Panc1 (cell line): ENCODE data around the gene RPN1. TPM values are rescaled to one million over a fixed set of nuclear protein-coding genes. Genes with fewer than 3 reads are reported as not detected.
"Not testable (repeated sequence)": the region's sequence is repeated elsewhere in the genome, so short reads cannot be mapped to it uniquely, and the experiment has no call there.

Experiments
- ATAC-seq: fragments of 200-7000 bp; cut with Tn5 transposase; 2 replicates; pipeline ENCODE4 v1.9.1; 2020; ENCODE audit warnings: mild to moderate bottlenecking, moderate library complexity
- BruUV-seq: library from RNA; stranded (reverse); fragments of 400-500 nt; replicated peaks from 2 replicates; lab custom pipeline; 2021; lab: Mats Ljungman, UMichigan
- CTCF ChIA-PET: fragments of 300-600 bp; sonication (Branson Sonifier 250); formaldehyde crosslinking; loops from one replicate; lab custom pipeline; 2022; ENCODE audit warnings: antibody characterized with exemption; lab: Charles Lee
- POLR2A ChIA-PET: fragments of 300-600 bp; sonication (Branson Sonifier 250); formaldehyde crosslinking; loops from one replicate; lab custom pipeline; 2022; ENCODE audit warnings: antibody characterized with exemption; lab: Charles Lee
- DNase-seq: peaks from one replicate; pipeline ENCODE4 v3.0.0-alpha.2; 2010; ENCODE audit warnings: low read depth, low spot score
- H3K27ac ChIP-seq: 2 replicates; pipeline ENCODE4 v1.5.1; 2011; ENCODE audit warnings: mild to moderate bottlenecking, low read length, inconsistent platforms
- H3K27me3 ChIP-seq: fragments of 200-500 bp; sonication (Bioruptor generic); 2 replicates; pipeline ENCODE4 v1.6.0; 2014; ENCODE audit warnings: low read length, inconsistent platforms; ENCODE audit not compliant: control insufficient read depth, insufficient read depth
- H3K36me3 ChIP-seq: fragments of 200-500 bp; sonication (Bioruptor generic); 2 replicates; pipeline ENCODE4 v1.5.1; 2014; ENCODE audit warnings: inconsistent platforms, mild to moderate bottlenecking, low read length, moderate library complexity; ENCODE audit not compliant: control insufficient read depth, insufficient read depth
- H3K4me1 ChIP-seq: 2 replicates; pipeline ENCODE4 v1.5.1; 2011; ENCODE audit warnings: inconsistent platforms, mild to moderate bottlenecking, low read length, moderate library complexity; ENCODE audit not compliant: control insufficient read depth, insufficient read depth
- H3K4me3 ChIP-seq, 2 experiments: 2 replicates each; pipeline ENCODE4 v1.5.1; 2011 to 2012; ENCODE audit warnings: low read depth in 2 of 2, low read length in 2 of 2, mild to moderate bottlenecking in 2 of 2, inconsistent platforms in 1 of 2, moderate library complexity in 1 of 2
- H3K9me3 ChIP-seq: fragments of 200-500 bp; sonication (Bioruptor generic); 2 replicates; pipeline ENCODE4 v1.5.1; 2014; ENCODE audit warnings: low read depth, mild to moderate bottlenecking, inconsistent platforms, low read length, moderate library complexity; ENCODE audit not compliant: control insufficient read depth, insufficient read depth
- CTCF ChIP-seq: fragments of 450-650 bp; IDR thresholded peaks from 2 replicates; pipeline ENCODE4 v1.5.1; 2017; ENCODE audit warnings: mild to moderate bottlenecking
- POLR2AphosphoS5 ChIP-seq: IDR thresholded peaks from 2 replicates; pipeline ENCODE4 v1.6.1; 2012; ENCODE audit warnings: mild to moderate bottlenecking, low read depth, low read length, moderate library complexity
- REST ChIP-seq, 2 experiments: IDR thresholded peaks; 2 replicates each; pipeline ENCODE4 v1.6.1; 2011 to 2012; ENCODE audit warnings: low read depth in 2 of 2, control low read depth in 1 of 2, low read length in 1 of 2, mild to moderate bottlenecking in 1 of 2, moderate library complexity in 1 of 2; ENCODE audit not compliant: insufficient read depth in 1 of 2
- SIN3A ChIP-seq: IDR thresholded peaks from 2 replicates; pipeline ENCODE4 v1.6.1; 2012; ENCODE audit warnings: low read depth, mild to moderate bottlenecking, low read length, moderate library complexity, borderline replicate concordance; ENCODE audit not compliant: insufficient read depth
- TCF7L2 ChIP-seq: IDR thresholded peaks from 2 replicates; pipeline ENCODE4 v1.6.1; 2011; ENCODE audit warnings: mild to moderate bottlenecking, low read depth, low read length, inconsistent platforms
- in situ Hi-C: cut with HindIII; loops from 2 replicates; pipeline ENCODE4 v1.10.0; 2016; ENCODE audit warnings: low sequenced_read_pairs, low pct_unique_long_range_greater_than_20kb
- intact Hi-C: fragments of 100-400 bp; cut with micrococcal nuclease; formaldehyde crosslinking; loops from one replicate; pipeline ENCODE4 v1.10.0; 2022; ENCODE audit not compliant: unreplicated experiment
- total RNA-seq: library from RNA; stranded (reverse); gene quantifications from one replicate; pipeline ENCODE4 v1.2.1, GENCODE V29; 2021; ENCODE audit not compliant: unreplicated experiment

The RPN1 gene
- total RNA-seq, 1 experiment from 2014 or later = 320 TPM

GRCh38 chr3:128587391-128587790 is 63.2 kb downstream of the RPN1 start:
- Histone ChIP-seq H3K27me3 (no peaks in the 10 kb centered on the region), H3K27ac (no peak overlapping the region), H3K9me3 (no peaks in the 10 kb centered on the region), H3K4me3 (no peak overlapping the region), H3K36me3 (no peaks in the 10 kb centered on the region), H3K4me1 (peaks cover 7% of the 10 kb centered on the region; the same call in 1 of the 2 replicates)
- no peak for TF ChIP-seq REST (IDR thresholded peaks at IDR 0.05; ENCODE audit: insufficient read depth in 1 of 2, low read depth in 2 of 2, low read length in 1 of 2)
- no peak for TF ChIP-seq CTCF
- no peak for TF ChIP-seq TCF7L2
- TF ChIP-seq POLR2AphosphoS5 = no peak
- TF ChIP-seq SIN3A = no peak
- ATAC-seq (no peak), DNase-seq (no peak)
- ChIA-PET POLR2A (no interaction called here), CTCF (no interaction called here)
- no TSS peak for BruUV-seq
- in situ Hi-C loops = no loop called here
- intact Hi-C loops = loop anchor here (10.0 kb wide), 1 partner anchor 413 kb away; no protein-coding TSS in a partner anchor

GRCh38 chr3:128586932-128587331 is 63.7 kb downstream of the RPN1 start:
- H3K9me3 ChIP-seq, in situ Hi-C loops, BruUV-seq, ATAC-seq, POLR2A ChIA-PET, H3K36me3 ChIP-seq, H3K4me3 ChIP-seq, H3K27ac ChIP-seq, H3K27me3 ChIP-seq, DNase-seq, H3K4me1 ChIP-seq: not testable (repeated sequence)
- CTCF ChIA-PET = interaction anchor here (0.7 kb wide), 1 partner anchor 406 kb away, joined by 4 read pairs; no protein-coding TSS in a partner anchor
- intact Hi-C loops = loop anchor here (10.0 kb wide), 1 partner anchor 412 kb away; no protein-coding TSS in a partner anchor

GRCh38 chr3:128586391-128586790 is 64.2 kb downstream of the RPN1 start:
- CTCF ChIA-PET = interaction anchor here (0.7 kb wide), 1 partner anchor 406 kb away, joined by 4 read pairs; no protein-coding TSS in a partner anchor
- ATAC-seq, DNase-seq, BruUV-seq, in situ Hi-C loops, H3K9me3 ChIP-seq, H3K36me3 ChIP-seq, POLR2A ChIA-PET, H3K27me3 ChIP-seq, H3K4me1 ChIP-seq, H3K4me3 ChIP-seq, H3K27ac ChIP-seq: not testable (repeated sequence)
- intact Hi-C loops = loop anchor here (10.0 kb wide), 1 partner anchor 412 kb away; no protein-coding TSS in a partner anchor
